Esophagus squamous epithelium (tissue), 4 donors: ENCODE results near the gene STK10.

Experiments
- POLR2A ChIP-seq, 4 donors: fragments of 450-650 bp; IDR thresholded peaks; one replicate each; pipeline ENCODE4 v1.6.1; 2017; ENCODE audit warnings: antibody characterized with exemption in 4 of 4, mild to moderate bottlenecking in 4 of 4, moderate library complexity in 3 of 4
- TF ChIP-seq, protein P1 (sequence below), 6 experiments: fragments of 450-650 bp in 4 of 6; fragments of 200-600 bp in 2 of 6; sonication (generic) in 2 of 6; IDR thresholded peaks; one replicate each; pipeline ENCODE4 v1.5.1; 2016 to 2019; ENCODE audit warnings: antibody characterized with exemption in 6 of 6, mild to moderate bottlenecking in 4 of 6, moderate library complexity in 4 of 6

DNA sequence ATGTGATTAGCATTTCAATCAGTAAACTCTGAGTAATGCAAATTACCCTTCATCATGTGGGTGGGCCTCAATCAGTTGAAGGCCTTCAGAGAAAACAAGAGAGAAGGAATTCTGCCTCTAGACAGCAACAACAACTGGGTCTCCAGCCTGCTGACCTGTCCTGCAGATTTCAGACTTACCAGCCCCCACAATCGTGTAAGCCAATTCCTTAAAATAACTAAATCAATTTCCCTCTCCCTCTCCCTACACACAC, 139.9 kb downstream of the STK10 start:
- TF ChIP-seq, protein P1, sequence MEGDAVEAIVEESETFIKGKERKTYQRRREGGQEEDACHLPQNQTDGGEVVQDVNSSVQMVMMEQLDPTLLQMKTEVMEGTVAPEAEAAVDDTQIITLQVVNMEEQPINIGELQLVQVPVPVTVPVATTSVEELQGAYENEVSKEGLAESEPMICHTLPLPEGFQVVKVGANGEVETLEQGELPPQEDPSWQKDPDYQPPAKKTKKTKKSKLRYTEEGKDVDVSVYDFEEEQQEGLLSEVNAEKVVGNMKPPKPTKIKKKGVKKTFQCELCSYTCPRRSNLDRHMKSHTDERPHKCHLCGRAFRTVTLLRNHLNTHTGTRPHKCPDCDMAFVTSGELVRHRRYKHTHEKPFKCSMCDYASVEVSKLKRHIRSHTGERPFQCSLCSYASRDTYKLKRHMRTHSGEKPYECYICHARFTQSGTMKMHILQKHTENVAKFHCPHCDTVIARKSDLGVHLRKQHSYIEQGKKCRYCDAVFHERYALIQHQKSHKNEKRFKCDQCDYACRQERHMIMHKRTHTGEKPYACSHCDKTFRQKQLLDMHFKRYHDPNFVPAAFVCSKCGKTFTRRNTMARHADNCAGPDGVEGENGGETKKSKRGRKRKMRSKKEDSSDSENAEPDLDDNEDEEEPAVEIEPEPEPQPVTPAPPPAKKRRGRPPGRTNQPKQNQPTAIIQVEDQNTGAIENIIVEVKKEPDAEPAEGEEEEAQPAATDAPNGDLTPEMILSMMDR (IDR thresholded peaks at IDR 0.05): no peak
- TF ChIP-seq POLR2A (IDR thresholded peaks at IDR 0.05): no peak
